ENCODE data around the gene ELOVL6.
"Not testable (repeated sequence)": the region's sequence is repeated elsewhere in the genome, so short reads cannot be mapped to it uniquely, and the experiment has no call there.

ELOVL6 gene

DNA sequence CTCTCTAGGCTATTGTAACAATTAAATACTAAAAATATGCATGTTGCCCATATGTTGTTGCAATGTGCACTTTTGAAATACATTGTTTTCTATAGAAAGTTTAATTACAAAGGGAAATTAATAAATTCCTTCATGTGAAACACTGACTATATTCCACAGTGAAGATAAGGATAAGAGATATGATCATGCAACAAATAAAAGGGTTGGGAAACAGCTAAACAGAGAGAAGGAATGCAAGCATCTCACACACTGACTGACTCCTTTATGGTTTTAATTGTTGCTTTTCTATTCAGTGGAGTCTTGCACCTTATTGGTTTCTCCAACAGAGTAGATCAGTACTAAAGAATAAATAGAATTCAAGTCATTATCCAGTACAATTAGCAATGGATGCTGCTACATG is 37.8 kb downstream of the ELOVL6 start:
- DNase-seq (ENCODE audit: low read depth): no peak

DNA sequence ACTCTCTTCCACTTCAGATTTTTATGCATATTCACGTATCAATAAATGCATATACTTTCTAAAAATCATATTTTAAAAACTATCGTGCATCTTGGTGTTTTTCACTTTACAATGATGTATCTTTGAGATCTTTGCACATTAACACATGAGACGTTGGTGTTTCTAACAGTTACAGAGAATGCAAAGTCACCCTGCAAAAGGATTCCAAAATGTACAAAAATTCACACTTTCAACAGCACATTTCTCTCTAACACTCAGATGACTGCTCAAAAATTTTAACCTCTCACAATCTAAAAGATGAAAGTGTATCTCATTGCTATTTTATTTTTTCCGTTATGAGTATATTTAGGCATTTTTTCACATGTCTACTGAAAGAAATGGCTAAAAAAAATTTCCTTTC is 38.9 kb downstream of the ELOVL6 start:
- no peak for DNase-seq (ENCODE audit: low read depth)

DNA sequence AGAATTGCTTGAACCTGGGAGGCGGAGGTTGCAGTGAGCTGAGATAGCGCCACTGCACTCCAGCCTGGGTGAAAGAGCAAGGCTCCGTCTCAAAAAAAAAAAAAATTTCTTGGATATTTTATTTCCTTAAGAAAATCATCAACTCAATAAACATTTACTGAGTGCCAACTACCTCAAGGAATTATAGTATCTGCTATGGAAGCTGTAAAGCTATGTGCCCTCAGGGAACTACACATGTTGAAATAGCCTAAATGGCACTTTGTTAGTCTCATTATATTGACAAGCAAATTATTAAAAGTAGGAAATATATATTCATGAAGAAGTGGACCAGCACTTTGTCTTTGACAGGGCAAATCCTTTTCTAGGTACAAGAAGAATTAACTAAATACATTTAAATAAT is 40.8 kb downstream of the ELOVL6 start:
- DNase-seq (ENCODE audit: low read depth): no peak

DNA sequence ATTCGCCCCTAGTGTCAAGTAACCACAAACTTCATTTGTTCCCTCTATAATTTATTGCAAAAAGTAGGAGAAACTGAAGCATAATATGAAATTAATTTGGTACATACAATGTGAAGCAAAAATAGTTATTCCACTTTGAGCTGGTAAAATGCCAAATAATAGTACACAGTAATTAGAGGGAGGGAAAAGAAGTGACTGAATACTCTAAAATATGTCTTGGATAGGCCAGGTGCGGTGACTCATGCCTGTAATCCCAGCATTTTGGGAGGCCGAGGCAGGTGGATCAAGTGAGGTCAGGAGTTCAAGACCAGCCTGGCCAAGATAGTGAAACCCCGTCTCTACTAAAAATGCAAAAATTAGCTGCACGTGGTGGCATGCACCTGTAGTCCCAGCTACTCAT is 41.2 kb downstream of the ELOVL6 start:
- DNase-seq (ENCODE audit: low read depth): not testable (repeated sequence)

DNA sequence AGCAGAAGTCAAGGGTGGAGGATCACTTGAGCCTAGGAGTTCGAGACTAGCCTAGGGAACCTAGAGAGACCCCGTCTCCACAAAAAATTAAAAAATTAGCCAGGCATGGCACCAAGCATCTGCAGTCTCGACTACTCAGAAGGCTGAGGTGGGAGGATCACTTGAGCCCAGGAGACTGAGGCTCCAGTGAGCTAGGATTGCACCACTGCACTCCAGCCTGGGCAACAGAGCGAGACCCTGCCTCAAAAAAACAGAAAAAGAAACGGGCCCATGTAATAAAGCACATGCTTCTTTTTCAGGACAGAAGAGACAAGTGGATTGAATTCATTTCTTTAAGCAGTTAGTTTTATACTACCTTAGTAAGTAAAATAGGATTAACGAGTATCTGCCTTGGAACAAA is 42.0 kb downstream of the ELOVL6 start:
- no peak for DNase-seq (ENCODE audit: low read depth)

DNA sequence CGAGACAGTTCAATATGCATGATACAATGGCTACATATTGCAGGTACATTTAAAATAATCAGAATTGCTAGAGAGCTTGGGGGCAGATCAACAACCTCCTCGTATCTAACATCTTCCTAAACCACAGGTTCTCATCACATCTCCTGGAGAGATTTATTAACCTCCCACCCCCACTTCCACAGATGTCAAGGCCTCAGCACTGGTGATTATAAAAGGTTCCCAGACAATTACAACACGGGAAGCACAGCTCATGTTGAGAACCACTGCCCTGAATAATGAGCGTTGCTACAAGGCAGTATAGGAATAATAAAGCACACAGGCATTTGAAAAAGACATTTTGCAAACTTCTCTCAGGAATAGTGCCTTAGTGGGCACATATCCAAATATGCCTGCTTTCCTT is 42.8 kb downstream of the ELOVL6 start:
- no peak for DNase-seq (ENCODE audit: low read depth)

DNA sequence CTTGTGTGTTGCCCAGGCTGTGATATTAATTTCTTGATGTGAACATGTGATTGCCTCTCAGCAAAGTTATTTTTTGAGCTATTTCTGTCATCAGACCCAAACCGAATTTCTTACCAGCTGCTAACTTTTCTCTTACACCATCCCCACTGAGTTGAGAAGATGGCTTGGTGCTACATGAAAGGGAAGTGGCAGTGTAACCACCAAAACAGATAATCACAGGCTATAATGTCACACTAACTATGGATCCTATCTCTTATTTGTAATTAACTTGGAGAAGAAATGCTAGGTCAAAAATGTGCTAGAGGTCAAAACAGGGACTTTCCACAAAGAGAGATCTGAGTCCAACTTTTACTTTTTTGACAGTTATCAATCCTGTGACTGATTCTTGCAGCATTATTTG is 43.8 kb downstream of the ELOVL6 start:
- no peak for DNase-seq (ENCODE audit: low read depth)

DNA sequence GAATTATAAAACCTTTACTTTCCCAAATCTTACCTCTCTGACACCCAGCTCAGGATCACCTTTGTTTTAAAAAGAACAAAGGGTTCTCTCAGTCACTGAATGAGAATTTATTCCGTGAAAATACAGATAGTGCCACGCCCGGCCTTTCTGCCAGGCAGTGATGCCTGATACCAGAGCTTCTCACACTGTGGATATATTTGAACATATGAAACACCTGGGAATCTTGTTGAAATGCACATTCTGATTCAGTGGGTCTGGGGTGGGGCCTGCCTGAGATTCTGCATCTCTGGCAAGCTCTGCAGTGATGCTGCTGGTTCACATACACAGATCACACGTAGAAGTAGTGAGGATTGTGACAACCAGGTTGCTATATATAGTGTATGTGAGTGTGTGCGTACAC is 46.0 kb downstream of the ELOVL6 start:
- no peak for DNase-seq (ENCODE audit: low read depth)

DNA sequence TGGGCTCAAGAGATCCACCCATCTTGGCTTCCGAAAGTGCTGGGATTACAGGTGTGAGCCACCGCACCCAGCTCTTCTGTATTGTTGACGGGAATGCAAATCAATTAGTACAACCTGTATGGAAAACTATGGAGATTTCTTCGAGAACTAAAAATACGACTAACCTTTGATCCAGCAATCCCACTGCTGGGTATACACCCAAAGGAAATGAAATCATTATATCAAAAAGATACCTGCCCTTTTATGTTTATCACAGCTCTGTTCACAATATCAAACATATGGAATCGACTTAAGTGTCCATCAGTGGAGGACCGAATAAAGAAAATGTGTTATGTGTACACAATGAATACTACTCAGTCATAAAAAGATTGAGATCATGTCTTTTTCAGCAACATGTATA is 49.3 kb downstream of the ELOVL6 start:
- DNase-seq (ENCODE audit: low read depth): no peak

DNA sequence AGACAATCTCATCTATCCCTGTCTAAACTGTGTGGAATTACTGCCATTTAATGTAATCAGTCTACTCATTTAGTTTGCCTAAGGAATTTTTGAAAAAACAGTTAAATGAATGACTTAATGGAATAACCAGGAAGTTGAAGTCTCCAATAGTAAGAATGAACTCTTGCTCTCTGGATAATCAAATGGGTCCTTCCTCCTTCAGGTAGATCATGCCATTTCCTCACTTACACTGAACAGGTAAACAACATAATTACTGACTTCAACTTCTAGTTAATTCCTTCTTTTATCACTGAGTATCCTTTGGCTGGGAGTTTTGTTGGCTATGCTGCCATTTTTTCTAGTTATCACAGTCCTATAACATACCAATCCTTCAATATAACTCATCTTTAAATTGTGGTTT is 56.0 kb downstream of the ELOVL6 start:
- no peak for DNase-seq (ENCODE audit: low read depth)

DNA sequence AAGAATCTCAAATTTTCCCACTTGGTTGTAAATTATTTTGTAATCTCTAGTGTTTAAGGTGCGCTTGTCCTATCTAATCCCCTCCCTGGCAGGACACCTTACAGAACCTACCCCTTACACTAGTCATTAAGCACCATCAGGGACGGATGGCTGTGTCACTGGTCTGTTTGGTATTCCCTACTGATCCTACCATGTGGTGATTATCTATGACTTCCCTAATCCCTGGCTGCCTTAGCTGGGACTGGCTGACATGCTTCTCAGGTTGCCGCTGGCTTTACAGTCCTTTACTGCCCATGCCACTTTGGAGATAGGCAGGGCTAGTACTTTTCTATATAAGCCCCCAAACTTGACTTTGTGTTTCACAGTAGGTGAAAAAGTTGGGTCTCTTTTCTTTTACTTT is 58.6 kb downstream of the ELOVL6 start:
- no peak for DNase-seq (ENCODE audit: low read depth)

DNA sequence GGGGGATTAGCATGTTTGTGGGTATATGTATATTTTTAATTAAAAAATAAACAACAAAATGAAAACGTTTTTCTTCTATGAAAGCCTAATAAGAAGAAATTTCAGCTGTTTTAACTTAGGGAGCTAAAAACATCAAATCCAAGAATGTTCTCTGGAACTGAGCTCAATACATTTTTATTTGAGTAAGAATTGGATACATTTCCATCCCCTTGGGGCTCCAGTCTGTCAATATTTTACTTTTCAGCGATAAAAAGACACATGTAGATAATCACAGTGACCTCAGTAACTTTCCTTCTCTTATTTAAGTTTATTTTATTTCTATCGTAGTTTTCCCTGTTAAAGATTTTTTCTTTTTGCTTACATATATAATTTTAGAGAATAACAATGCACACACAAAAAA is 59.3 kb downstream of the ELOVL6 start:
- DNase-seq (ENCODE audit: low read depth): no peak

DNA sequence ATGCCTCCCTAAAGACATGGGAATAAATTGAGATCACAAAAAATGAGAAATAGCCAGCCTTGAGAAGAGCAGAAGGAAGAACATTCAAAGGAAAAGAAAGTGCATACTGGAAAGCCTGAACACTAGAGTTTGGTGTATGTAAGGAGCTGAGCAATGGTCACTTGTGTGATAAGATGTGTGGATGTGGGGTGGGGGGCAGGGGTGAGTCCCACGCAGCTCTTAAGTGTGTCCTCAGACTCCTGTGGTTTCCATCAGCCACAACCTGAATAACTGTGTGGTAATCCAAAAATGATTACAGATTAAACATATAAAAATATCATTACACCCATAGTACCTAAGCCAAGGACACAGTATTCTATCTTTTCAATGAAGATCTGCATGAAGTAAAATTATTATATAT is 59.9 kb downstream of the ELOVL6 start:
- DNase-seq (ENCODE audit: low read depth): no peak

DNA sequence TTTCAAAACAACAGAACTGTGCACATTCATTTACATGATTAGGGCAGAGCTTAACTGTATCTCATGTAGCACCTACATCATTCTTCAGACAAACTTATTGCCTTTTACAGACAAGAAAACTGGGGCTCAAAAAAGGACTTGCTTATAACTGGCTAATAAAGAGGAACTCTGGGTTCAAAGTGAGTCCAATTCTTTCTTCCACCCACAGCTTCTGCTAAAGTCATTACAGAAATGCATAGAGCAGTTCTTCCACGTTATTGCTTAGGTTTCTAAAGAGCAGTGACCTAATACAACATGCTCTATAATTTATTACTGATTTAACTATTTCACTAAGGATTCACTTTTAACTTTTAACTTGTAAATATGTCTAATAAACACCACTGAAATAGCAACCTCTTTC is 60.6 kb downstream of the ELOVL6 start:
- DNase-seq (ENCODE audit: low read depth): no peak

DNA sequence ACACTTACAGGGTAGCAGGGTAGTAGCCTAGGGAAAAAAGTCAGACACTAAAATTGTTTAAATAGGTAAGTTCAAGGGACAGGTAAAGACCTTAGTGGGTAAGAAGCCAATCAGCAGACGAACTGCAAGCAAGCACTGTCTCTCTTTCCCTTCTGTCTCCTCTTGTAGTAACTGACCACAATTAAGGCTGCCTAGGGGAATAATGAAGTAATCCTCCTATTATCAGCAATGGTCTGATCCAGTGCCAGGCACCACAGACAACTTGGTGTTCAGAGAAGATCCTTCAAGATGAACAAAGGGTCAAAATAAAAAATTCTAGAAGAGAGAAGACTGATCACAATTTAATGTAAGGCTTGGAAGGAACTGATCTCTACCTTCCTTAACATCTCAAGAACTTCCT is 62.9 kb downstream of the ELOVL6 start:
- DNase-seq (ENCODE audit: low read depth): no peak

DNA sequence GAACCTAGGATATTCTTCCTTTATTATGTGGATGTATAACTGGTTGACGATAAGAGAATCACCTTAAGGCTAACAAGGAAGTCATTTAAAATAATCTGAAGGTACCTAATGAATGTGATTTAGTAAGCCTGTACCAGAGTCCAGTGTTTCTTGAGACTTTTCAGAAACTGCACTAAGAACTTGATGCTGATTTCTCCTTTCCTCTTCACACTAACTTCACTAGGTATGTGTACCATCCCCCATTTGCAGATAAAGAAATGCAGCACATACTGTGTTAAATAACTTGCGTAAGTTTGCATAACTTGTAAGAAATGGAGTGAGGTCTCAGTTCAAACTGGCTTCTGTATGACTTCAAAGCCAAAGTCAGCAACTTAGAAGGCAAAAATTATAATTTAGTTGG is 63.3 kb downstream of the ELOVL6 start:
- DNase-seq (ENCODE audit: low read depth): no peak

DNA sequence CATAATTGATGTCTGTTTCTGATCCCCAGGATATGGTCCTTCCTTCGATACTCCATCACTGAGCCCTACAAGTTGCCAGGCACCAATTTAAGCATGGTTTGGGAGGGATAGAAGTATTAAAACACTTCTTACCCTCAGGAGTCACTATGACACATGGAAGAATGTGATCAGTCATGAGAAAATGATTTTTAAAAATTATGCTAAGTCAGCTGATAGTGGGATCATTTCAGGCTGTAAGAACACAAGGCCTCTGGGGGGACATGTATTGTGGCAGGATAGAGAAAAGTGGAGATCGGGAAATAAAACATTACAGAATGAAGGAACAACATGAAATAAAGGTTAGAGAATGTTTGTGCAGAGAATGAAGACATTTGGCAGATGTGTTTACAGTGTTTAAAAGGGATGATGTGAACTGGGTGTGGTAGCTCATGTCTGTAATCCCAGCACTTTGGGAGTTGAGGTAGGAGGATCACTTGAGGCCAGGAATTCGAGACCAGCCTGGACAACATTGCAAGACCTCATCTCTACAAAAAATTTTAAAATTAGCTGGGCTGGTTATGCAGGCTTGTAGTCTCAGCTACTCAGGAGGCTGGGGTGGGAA is 64.0 kb downstream of the ELOVL6 start:
- no peak for DNase-seq (ENCODE audit: low read depth)

DNA sequence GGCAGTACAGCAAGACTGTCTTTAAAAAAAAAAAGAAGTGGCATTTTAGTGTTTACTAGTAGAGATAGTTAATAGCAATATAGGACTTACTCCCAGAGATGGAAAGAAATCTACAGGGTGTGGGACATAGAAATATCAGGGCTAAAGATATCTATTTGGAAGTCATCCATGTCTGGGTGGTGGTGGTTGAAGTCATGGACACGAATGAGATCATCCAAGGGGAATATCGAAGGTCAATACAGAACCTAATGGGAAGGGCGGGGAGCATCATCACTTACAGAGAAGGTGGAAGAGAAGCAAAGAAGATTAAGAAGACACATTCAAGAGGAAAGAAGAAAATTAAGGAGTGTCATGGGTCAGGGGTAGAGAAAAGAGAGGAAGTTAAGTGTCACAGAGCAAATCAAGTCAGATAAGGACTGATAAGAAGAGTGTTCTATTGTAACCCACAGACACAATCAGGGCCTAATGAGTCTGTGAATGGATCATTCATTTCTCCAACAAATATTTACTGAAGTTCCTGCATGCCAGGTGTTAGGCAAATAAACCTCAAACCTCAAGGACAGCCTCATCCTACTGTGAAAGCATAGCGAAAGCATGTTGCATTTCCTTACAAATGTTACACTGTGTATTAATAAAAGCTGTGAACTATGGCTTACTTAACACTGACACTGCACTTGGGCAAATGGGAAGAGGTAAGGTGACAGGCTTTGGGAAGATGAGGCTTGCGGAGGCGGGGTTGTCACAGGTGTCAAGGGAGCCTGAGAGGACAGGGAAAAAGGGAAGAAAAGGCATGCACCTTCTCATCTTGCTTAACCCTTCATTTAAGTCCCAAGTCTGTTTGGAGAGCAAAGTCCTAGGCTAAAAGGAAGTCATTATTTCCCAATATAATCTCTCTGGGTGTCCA is 65.3 kb downstream of the ELOVL6 start:
- DNase-seq (ENCODE audit: low read depth): no peak

DNA sequence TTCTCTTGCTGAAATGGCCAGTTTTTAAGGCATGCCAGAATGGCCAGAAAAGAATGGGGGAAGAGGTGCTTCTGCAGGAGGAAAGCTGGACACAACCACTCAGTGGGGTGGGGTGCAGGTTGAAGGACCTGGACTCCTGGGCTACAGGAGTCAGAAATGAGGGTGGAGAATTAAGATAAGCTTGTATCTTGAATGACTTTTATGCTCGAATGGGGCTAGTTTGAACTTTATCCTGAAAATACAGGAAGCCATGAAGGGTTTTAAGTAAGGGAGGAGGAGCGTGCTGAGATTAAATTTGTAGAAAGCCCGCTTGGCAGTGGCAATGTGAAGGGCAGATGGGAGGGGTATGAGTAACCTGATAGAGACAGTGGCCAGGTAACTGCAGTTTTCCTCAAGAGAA is 66.5 kb downstream of the ELOVL6 start:
- no peak for DNase-seq (ENCODE audit: low read depth)

DNA sequence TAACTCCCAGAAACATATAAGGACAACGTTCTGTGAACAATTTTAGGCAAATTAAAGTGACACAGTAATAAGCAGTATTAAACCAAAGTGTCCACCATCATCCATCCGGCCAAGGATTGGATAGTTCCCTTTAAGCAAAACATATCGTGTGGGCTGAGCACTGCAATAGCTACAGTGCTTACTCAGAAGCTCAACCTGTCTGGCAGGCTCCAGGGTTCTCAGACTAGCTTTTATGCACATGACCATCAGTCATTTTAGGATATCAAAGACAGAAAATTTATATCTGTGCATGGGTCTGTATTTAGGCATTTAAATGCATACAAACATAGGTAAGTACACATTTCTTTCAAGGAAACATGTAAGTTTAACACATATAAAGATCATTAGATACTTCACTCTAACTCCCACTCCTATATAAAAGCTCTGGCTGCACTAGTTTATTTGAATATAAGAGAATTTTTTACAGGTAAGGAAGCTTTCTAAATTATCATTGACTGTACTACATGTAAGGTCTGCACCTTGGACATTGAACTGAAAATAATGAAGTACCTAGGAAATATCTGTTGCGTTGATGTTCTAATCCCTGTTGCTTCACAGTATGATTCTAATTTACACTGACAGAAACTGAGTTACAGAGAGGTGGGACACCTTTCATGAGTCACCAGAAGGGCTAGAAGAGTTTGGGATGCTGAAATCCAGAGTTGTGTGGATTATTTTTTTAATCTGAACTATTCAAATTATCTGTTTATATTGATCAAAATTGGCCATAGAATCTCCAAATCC is 67.6 kb downstream of the ELOVL6 start:
- DNase-seq (ENCODE audit: low read depth): no peak

DNA sequence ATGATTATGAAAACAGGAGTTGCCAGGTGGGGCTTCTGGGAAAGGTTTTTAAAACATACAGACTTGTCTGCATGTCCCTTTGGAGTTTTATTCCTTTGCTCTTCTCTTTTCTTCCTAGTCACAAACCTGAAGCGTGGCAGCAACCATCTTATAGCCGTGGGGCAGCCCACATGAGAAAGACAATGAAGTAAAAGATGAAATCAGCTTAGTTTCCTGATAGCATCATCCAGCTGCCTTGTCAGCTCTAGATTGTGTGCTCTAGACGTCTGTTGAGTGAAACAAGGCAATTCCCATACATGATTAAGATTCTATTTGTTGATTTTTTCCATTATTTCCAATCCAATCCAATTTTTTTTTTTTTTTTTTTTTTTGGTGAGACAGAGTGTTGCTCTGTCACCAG is 68.9 kb downstream of the ELOVL6 start:
- no peak for DNase-seq (ENCODE audit: low read depth)

DNA sequence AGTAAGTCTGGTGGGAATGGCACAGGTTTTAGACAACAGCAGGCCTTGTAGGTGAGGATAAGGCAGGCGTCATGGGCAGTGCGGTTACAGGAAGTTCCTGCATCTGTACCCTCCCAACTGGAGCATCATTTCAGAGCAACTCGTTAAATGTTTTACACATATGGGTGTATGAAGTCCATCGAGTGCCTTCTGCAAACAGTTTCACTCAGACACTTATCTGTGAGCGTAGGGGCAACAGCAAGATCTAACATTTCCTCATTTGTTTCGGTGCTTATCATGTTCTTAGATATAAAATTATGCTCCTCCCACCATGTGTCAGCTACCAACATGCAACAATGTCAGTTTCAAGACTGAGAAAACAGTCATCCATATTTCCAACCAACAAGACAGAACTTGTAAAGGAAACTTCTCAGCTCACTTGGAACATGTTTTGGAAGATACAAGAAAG is 69.9 kb downstream of the ELOVL6 start:
- no peak for DNase-seq (ENCODE audit: low read depth)

DNA sequence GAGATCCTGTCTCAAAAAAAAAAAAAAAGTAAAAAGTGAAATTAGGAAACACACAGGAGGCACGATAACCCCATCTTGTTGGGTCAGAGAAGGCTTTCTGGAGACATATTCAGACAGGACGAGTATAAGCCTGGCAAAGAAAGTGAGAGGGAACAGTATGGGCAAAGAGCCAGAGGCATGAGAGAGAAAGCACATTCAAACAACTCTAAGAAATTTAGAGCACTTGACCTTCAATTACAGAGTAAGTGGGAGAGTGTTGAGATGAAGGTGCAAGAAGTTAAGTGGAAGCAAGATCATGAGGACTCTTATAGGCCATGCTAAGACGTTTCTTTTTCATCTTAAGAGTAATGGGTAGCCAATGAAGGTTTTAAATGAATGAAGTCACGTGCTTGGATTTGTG is 70.4 kb downstream of the ELOVL6 start:
- DNase-seq (ENCODE audit: low read depth): no peak
